Stimulated activated CD4-positive, alpha-beta T cell treated with anti-CD3 and anti-CD28 coated beads, Interleukin-1b, Interleukin-23, amount 100 ng/mL, for 24 hours (primary cell): ENCODE data around the gene SP140.
"Not testable (repeated sequence)": the region's sequence is repeated elsewhere in the genome, so short reads cannot be mapped to it uniquely, and the experiment has no call there.

Experiments
- DNase-seq, 4 experiments: peaks; one replicate each; pipeline ENCODE4 v3.0.0-alpha.2; 2020; ENCODE audit warnings: low read depth in 4 of 4, low spot score in 1 of 4

The SP140 gene

DNA sequence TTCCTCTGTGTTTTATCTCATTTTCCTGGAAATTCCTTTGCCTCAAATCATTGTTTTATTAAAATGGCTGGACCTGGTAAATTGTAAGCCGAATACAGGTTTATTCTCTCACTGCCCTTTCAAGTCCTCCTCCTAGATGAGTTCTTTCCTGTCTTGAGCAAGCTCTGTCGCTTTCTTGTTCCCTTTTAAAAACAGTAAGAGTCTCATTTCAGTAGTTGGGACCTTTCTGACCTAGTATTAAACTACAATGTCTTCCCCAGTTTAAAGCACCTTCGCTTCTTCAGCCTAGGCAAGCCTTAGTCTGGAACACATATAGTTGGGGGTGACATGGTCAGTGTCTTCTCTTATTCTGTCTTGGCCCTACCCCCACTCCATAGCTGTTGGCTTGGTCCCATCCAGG, 60.5 kb downstream of the SP140 start:
- no peak for DNase-seq

- not testable (repeated sequence) for DNase-seq
These were observed 63.8 kb downstream of the SP140 start for GRCh38 chr2:230289311-230289710.

DNA sequence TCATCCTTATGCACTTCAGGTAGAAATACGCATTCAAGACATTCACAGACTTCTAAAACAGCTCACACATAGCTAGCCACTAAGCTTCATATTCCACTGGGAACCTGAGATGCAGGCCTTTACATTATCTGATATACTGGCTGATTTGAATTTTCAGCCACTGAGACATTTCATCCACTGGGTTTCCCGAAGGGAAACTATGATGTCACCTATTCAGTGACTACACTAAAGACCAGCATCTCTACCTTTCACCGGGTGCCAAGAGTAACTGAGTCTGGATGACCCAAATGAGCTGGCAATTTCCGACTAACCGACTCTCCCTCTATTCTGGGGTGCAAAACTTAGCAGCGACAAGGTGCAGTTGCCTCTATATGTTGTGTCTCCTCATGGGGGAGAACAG, 69.7 kb downstream of the SP140 start:
- DNase-seq: no peak

- no peak for DNase-seq
These were observed 71.4 kb downstream of the SP140 start for GRCh38 chr2:230296917-230297316.

- DNase-seq: no peak
These were observed 74.1 kb downstream of the SP140 start for GRCh38 chr2:230299618-230300017.

DNA sequence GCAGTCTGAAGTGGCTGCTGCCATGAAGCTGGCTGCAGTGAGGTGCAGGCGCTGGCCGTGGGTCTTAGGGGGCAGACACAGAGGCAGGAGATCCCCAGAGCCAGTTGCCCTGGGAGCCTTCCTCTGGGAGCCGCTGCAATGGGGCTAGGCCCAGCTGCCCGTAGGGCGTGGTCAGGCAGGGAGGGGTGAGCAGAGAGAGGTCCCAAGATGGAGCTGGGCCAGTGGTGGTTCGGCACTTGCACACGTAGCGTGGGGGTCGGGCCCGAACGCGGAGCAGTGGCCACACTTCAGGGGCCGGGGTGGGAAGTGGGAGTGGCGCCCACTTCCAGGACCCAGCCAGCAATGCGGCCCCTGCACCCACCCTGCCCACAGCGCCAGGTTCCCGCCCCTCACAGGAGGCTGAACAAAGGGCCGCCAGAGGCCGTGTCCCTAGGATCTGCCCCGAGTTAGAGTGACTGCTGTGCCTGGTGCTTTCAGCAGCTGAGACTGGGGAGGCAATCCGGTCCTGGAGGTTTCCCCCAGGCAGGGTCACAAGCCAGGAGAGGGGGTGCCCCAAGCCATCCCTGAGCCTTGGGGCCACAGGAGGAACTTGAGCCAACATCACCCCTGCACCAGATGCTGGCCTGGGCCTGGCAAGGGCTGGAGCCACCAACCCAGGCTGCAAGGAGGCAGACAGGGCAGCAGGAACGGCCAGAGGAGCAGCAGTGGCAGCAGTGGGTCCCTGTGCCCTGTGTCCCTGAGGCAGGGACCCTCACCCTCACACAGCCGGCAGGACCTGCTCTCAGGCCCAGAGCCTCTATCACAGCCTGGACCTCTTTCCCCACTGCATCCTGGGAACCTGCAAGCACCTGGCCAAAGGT, 80.1 kb downstream of the SP140 start:
- no peak for DNase-seq

GRCh38 chr2:230306474-230306873, 80.9 kb downstream of the SP140 start:
- DNase-seq: no peak

DNA sequence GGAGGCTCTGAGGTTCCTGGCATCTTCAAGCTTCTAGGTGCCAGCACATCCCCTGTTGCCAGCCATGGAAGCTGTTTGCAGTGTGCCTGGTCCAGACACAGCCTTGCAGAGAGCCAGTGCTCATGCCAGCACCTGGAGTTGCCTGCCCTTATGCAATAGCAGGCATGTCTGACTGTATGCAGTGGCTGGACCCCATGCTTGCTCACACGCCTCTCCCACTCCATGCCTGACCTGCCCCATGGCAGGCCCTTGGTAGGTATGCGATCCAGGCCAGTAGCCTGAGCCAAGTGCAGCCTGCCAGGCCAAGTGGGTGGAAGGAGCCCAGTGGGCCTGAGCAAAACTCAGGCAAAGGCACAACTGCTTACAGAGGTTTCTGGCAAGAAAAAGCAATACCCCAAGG, 81.9 kb downstream of the SP140 start:
- DNase-seq: no peak

DNA sequence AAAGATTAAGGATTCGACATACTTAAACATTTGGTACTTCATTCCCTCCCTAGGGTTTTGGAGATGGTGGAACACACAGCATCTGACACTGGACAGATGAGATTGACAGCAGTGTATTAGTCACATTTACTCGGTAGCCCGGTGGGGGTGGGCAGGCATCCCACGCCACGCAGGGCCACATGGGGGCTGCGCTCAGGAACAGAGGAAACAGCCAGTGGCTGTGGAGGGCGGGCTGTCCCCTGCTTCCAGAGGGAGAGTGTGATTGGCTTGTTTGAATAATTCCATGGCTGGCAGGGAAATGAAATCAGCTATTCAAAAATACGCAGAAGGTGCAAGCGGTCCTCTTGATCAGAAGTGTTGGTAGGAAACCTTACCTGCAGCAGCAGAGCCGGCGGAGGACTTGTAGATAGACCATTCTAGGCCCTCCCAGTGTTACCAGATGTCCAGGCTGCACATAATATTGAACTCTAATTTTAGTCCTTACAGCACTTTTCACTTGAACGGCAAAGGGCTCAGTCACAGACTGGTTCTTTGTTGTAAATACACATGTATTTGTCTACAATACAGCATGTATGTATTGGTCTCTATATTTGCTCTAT, 83.0 kb downstream of the SP140 start:
- DNase-seq: no peak

DNA sequence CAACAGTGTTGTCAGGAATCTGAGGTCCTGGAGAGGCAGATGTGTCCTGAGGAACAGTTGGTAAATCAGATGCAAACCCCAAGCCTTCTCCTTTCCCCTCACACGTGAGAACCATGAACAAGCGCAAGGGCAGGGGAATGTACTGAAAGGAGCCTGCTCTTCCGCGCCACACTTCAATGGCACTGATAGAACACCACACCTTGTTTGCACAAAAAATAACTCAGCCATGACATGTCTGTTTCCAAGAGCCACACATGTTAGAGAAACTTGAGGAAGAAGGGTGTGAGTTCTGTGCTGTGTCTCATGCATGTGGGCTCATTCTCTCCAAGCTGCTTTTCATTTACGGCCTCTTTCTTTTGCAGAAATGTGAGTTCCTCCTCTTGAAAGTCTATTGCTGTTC, 85.3 kb downstream of the SP140 start:
- not testable (repeated sequence) for DNase-seq

DNA sequence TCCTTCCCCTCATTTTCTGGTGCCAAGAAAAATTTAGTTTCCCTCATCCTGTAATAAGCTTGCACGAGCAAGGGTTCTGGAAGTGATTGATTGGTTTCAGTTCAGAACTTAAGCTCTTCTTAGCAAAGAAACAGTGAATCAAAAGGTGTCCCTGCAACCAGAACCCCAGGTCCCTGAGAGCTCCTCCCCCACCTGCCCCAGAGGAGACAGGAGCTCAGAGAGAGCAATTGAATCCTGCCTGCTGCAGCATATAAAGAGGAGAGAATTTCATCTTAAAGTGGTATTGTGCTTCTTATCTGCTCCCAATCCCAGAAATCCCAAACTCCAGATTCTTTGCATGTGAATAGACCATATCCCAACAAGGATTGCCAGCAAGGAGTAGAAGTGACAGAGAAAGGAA, 86.1 kb downstream of the SP140 start:
- not testable (repeated sequence) for DNase-seq

- DNase-seq: no peak
These were observed 87.1 kb downstream of the SP140 start for GRCh38 chr2:230312638-230313037.

DNA sequence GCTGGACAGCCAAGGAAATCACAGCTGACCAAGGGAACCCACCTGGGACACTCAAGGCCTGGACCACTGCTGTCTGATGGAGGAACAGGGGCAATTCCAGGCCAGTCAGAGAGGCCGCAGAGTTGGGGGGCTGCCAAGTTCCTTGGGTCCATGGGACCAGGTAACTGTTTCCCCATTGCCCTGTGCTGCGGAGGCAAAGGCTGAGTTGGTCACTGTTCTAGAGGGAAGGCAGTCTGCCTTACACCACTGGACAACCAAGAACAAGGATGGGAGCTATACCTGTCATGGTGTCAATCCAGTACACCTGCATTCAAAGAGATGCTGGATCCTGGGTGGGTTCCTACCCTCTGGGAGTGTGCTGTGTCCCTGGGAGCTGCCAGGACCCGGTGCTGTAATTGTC, 91.8 kb downstream of the SP140 start:
- no peak for DNase-seq

GRCh38 chr2:230318190-230319121, 92.9 kb downstream of the SP140 start:
- DNase-seq: no peak

DNA sequence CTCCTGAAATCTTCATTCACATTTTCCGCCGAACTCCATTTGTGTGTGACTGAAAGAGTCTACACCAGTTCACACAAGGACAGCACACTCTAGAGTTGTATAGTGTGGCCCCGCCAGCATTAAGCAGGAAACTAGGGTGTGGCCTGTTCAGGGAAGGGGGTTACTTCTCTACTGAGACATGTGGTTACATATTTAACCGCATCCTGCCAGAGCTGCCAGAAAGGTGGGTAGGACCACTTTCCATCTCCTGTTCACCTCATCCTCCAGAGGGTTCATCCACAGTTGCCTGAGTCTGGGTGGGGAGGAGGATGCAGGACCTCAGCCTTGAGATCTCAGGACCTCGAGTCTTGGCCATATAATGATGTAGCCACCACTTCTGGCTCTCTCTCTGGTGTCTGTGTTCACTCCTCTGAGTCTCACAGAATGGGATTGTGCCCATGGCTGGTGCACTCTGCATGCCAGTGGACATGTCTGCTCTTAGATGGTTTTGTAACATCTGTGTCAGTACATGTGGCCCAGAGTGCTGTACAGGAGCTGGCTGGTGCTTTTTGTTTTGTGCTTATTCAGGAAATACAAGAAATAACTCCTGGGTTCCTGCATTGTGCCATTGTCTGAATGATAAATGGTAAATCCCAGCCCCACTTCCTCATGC, 93.8 kb downstream of the SP140 start:
- DNase-seq: peak in 2 of 4 experiments; percentile 20 to 51

- no peak for DNase-seq
These were observed 95.5 kb downstream of the SP140 start for GRCh38 chr2:230321031-230321430.

- no peak for DNase-seq
These were observed 97.2 kb downstream of the SP140 start for GRCh38 chr2:230322561-230323384.

- no peak for DNase-seq
These were observed 98.0 kb downstream of the SP140 start for GRCh38 chr2:230323385-230324106.

DNA sequence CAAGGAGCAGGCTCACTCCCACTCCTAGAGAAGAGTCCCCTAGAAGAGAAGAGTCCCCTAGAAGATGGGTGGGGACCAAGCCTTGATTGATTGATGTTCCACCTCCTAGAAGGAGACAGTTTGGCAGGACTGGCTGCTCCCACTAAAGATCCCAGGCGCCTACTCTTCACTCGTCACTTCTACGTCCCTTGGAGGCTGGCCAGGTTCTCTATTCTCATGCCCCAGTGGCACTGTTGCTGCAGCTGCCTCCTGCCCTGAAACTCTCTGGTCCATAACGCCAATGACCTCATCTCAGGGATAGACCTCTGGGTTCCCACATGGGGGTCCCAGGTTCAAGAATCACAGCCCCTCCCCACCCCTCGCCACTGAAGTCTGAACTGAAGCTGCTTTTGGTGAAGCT, 99.0 kb downstream of the SP140 start:
- DNase-seq: no peak
